ENCODE data around the gene SOWAHA.

DNA sequence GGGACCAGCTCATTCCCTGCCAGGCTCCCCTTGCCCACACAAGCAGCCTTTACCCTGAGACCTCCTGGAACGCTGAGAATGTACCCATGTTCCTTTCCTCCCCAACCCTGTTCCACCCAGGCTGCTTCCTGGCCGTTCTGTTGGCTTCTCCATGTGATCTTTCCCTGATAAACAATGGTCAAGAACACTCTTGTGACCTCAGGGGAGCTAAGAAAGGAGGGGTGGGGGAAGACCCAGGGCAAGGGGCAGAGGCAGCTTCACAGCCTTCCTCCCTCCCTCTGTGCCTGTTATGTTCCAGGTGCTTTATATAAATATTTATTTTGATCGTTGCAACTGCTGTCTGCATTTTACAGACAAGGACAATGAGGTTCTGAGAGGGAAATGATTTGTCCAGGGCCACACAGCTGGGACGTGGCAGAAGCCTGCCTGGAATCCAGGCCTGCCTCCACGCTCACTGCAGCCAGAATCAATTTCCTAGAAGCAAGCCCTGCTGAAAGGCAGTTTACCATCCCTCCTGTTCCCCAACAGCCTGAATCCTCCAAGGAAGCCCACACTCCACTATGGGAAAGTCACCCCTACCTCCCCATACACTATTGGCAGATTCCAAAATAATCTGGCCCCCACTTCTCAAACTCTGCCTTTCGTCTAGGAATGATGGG, 13.5 kb downstream of the SOWAHA start:
- TF ChIP-seq, protein P1, sequence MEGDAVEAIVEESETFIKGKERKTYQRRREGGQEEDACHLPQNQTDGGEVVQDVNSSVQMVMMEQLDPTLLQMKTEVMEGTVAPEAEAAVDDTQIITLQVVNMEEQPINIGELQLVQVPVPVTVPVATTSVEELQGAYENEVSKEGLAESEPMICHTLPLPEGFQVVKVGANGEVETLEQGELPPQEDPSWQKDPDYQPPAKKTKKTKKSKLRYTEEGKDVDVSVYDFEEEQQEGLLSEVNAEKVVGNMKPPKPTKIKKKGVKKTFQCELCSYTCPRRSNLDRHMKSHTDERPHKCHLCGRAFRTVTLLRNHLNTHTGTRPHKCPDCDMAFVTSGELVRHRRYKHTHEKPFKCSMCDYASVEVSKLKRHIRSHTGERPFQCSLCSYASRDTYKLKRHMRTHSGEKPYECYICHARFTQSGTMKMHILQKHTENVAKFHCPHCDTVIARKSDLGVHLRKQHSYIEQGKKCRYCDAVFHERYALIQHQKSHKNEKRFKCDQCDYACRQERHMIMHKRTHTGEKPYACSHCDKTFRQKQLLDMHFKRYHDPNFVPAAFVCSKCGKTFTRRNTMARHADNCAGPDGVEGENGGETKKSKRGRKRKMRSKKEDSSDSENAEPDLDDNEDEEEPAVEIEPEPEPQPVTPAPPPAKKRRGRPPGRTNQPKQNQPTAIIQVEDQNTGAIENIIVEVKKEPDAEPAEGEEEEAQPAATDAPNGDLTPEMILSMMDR (IDR thresholded peaks at IDR 0.05): no peak
- TF ChIP-seq POLR2A (IDR thresholded peaks at IDR 0.05): no peak

Measured in heart left ventricle (tissue), 13 donors.